ENCODE results near the gene IBA57.
"Not testable (repeated sequence)": the region's sequence is repeated elsewhere in the genome, so short reads cannot be mapped to it uniquely, and the experiment has no call there.

The IBA57 gene

GRCh38 chr1:228173528-228174481, 8.2 kb downstream of the IBA57 start:
- not testable (repeated sequence) for DNase-seq

GRCh38 chr1:228174482-228175315, 9.1 kb downstream of the IBA57 start:
- no peak for DNase-seq

DNA sequence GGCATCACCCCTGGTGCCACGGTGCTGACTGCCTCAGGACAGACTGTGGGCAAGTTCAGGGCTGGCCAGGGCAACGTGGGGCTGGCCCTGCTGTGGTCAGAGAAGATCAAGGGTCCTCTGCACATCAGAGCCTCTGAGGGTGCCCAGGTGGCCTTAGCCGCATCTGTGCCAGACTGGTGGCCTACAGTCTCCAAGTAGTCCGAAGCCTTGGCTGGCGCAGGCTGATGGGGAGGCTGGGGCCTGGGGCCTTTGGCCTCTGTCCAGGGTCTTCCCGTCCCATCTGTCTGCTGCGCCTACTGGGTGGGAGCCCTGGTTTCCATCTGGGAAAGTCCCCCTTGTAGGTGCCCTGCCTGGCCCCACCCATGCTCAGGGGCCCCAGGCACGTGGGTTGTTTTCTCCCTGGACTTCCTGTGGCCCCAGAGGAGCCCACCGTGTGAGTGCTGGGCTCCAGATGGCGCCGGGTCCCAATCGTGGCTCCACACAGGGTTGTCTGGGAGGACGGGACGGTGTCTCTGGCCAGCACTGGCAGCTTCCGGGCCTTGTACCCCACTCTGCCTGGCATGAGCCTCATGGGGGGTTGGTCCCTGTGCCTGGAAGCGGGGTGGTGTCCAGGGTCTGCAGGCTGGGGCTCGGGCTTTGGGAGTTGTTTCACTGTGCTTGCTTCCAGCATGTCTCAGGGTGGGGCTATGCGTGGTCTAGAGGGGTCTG, 9.9 kb downstream of the IBA57 start:
- DNase-seq: no peak

DNA sequence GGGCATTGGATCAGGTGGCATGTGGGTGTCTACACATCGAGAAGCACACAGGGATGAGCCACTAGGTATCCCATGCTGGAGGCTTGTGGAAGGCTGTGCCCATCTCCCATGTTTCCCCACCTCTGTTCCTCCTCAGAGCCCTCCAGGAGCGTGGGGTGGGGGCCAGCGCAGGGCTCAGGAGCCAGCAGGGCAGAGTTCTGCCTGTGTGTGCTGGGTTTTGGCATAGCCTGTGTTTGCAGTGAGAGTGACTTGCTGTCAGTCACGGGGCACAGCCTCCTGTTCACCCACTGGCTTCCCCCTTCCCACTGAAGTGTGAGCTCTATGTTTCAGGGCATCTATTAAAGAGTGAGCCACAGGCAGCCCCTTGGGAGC, 10.4 kb downstream of the IBA57 start:
- no peak for DNase-seq

- no peak for DNase-seq
Observed at GRCh38 chr1:228176461-228177182, 11.0 kb downstream of the IBA57 start.

- DNase-seq: no peak
Observed at GRCh38 chr1:228177183-228177475, 11.5 kb downstream of the IBA57 start.

DNA sequence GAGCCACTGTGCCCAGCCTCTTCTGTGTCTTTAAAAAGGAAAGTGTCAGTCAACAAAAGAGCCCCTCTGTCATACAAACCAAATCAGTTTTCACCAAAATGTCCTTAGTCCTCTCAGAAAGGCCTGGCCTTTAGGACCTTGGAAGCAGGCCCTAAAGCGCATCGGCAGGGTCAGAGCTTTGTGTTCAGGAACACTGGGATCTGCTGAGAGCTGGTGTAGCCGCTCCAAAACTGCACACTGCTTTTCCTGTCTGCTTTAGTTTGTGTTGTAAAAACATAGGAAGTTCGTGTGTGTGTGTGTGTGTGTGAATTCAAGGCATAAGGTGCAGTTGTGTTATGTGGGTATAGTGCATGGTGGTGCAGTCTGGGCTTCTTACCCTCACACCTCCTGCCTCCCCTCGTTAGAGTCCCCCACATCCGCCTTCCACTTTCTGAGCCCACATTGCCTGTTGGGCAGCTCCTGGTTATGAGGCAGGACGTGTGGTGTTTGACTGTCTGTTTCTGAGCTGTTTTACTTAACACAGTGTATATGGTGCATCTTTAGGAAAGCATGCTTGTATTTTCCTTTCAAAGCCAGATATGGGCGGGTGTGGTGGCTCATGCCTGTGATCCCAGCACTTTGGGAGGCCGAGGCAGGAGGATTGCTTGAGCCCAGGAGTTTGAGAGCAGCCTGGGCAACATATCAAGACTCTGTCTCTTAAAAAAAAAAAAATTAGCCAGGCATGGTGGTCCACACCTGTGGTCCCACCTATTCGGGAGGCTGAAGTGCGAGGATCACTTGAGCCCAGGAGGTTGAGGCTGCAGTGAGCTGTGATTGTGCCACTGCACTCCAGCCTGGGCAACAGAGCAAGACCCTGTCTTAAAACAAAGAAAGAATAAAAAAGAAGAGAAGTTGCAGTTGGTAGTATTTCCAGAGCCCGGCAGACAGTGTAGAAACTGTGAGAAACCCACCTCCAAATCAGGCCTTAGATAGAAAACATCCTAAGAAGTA, 12.4 kb downstream of the IBA57 start:
- DNase-seq: no peak

- no peak for DNase-seq
Observed at GRCh38 chr1:228178737-228179684, 13.4 kb downstream of the IBA57 start.

DNA sequence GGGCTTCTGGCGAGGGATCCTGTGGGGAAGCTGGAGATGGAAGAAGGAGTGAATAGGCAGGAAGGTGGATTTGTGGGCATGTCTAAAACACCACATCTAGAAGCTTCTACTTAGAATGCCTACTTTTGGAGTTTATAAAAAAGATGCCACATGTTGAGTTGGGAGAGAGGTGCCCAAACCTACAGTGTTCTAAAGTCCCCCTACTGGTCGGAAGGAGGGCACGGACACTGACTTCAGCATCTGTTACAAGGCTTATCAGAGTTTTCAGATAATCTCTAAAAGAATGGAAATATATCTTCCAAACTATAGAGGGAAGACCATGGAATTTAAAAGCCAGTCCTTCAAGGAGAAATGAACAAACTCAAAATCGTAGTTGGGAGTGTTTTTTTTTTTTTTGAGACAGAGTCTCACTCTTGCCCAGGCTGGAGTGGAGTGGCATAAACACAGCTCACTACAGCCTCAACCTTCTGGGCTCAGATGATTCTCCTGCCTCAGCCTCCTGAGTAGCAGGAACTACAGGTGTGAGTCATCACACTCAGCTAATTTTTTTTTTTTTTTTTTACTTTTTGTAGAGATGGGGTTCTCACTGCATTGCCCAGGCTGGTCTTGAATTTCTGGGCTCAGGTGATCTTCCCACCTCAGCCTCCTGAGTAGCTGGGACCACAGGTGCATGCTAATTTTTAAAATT, 14.8 kb downstream of the IBA57 start:
- DNase-seq: no peak

DNA sequence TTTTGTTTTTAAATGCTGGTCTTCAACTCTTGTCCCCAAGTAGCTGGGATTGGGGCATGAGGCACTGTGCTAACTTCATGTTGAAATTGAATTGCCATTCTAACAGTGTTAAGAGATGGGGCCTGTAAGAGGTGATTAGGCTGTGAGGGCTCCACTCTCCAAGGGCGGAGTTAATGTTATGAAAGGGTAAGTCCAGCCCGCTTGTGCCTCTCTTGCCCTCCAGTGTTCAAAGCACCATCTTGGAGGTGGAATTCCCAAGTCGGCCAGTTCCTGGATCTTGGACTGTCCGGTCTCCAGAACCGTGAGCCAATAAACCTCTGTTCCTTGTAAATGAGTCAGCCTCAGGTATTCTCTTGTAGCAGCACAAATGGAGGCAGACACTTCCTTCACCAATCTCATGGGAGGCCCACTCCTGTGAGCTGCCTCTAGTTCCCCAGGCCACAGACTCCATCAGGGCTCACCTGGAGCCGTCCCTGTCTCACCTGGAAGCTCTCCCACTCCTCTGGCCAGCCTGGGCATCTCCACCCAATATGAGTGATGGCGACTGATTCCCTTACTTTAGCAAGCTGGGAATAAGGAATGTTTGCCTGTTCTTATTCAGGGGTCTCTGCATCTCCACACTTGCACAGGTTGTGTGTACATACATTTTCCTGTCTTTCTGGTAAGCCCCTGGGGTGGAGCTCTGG, 15.5 kb downstream of the IBA57 start:
- no peak for DNase-seq

DNA sequence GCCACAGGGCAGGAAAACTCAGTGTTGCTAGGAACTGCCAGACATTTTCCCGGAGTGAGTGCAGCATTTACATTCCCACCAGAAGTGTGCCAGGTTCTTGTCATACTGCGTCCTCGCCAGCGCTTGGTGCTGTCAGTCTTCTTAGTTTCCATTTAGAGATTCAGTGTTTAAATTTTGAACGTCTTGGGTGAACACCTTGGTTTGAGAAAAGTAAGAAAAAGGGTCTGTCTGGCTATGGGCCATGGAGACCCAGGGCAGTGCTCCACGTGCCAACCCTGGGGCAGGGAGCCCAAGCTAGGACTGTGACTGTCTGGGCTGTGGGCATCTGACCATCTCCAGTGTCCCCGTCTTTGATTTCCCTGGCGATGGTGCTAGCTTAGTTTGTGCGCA, 16.0 kb downstream of the IBA57 start:
- no peak for DNase-seq

DNA sequence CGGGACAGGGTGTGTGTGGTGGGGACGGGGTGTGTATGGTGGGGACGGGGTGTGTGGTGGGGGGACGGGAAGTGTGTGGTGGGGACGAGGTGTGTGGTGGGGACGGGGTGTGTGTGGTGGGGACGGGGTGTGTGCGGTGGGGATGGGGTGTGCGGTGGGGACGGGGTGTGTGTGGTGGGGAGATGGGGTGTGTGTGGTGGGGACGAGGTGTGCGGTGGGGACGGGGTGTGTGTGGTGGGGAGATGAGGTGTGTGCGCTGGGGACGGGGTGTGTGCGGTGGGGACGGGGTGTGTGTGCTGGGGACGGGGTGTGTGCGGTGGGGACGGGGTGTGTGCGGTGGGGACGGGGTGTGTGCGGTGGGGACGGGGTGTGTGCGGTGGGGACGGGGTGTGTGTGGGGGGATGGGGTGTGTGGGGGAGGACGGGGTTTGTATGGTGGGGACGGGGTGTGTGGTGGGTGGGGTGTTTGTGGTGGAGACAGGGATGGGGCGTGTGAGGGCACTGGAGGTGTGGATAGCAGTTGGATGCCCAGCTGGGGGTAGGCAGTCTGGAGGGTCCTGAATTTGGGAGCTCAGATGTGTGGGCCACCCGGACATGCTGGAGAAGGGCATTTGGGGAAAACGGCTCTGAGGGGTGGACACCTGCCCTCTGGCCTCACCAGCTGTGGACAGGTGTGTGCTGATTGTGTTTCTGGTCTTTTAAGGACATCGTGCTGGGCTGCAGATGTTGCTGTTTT, 16.9 kb downstream of the IBA57 start:
- DNase-seq: no peak

DNA sequence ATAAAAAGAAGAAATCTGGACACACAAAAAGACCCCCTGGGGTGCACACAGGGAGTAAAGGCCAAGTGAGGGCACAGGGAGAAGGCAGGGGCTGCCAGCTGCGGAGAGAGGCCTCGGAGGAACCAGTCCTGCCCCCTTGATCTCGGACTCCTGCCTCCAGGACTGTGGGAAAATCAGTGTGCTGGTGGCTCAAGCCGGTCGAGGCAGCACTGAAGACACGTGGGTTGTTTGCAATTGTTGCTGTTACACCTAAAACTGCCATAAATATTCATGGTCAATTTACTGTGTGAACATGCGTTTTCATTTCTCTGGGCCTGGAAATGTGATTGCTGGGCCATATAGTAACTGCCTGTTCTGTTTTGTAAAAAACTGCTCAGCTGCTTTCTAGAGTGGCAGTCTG, 18.5 kb downstream of the IBA57 start:
- no peak for DNase-seq

DNA sequence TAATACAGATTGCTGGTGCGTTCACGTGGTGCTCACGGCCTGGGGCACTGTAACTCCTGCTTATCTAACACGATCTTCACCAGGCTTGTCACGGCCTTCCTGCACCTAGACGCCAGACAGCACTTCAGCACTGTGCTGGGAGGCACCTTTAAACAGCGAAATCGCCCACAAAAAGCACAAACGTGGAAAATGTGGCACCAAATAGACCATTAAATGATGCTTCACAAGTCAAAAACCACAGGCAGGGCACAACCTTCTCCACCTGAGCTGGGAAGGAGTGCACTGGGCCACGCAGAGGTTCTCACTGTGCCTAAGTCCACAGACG, 20.0 kb downstream of the IBA57 start:
- no peak for DNase-seq

GRCh38 chr1:228188249-228188648, 22.6 kb downstream of the IBA57 start:
- DNase-seq: not testable (repeated sequence)

DNA sequence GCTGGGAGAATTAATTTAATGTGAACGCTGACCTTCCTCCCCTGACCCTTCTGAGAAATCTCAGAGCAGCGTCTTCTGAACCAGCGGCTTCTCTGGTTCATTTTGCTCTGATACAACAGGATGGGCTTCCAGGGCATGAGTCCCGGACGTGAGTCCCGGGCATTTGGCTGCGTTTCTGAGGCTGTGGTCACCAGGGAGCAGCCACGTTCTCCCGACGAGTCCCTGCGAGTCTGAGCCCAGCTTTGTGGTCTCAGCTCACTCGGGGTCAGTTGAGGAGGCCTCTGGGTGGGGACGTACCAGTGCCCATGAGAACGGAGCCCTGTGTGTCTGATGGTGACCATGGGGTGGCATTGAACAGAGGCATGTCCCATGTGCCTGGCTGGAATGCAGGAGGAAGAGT, 24.6 kb downstream of the IBA57 start:
- DNase-seq: no peak

DNA sequence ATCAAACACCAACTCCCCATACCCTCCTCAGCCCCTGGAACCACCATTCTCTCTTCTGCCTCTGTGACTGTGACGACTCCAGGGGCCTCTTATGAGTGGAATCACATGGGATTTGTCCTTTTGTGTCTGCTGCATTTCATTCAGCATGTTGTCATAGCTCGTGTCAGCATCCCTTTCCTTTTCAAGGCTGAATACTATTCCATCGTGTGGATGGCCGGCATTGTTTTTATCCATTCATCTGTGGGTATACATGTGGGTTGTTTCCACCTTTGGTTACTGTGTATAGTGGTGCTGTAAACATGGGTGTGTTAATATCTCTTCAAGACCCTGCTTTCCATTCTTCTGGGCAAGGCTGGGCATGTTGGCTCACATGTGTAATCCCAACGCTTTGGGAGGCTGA, 25.2 kb downstream of the IBA57 start:
- DNase-seq: no peak

DNA sequence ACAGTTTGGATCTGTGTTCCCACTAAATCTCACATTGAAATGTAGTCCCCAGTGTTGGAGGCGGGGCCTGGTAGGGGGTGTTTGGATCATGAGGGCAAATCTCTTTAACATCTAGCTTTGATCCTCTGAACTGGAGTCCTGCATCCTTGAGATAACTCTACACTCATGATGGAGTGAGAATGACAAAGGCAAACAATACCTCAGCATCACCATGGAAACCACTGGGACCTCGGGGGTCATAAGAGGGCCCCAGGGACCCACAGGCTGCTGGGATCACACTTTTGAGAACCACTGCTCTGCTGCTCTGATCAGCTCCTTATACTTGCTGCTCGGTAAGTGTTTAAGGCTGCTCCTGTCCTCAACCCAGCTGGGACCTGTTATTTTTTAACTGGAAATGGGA, 28.8 kb downstream of the IBA57 start:
- DNase-seq: no peak

All from inflammatory macrophage treated with lipopolysaccharide for 1 hour (primary cell).